Uterus (tissue), 2 donors: ENCODE measurements around the gene CENPU.
"Not testable (repeated sequence)": the region's sequence is repeated elsewhere in the genome, so short reads cannot be mapped to it uniquely, and the experiment has no call there.

ENCODE experiments used
- CTCF ChIP-seq, 4 experiments: fragments of 200-600 bp in 2 of 4; fragments of 450-650 bp in 2 of 4; sonication (generic) in 2 of 4; IDR thresholded peaks; one replicate each; pipeline ENCODE4 v1.5.1; 2016 to 2019; ENCODE audit warnings: antibody characterized with exemption in 4 of 4, mild to moderate bottlenecking in 2 of 4, moderate library complexity in 1 of 4
- POLR2A ChIP-seq, 2 donors: fragments of 450-650 bp; IDR thresholded peaks; one replicate each; pipeline ENCODE4 v1.6.1; 2016; ENCODE audit warnings: antibody characterized with exemption in 2 of 2, mild to moderate bottlenecking in 1 of 2, moderate library complexity in 1 of 2

GRCh38 chr4:184652681-184653080 lies 81.2 kb downstream of the CENPU start:
- TF ChIP-seq CTCF, POLR2A (IDR thresholded peaks at IDR 0.05): not testable (repeated sequence)
